NCI-H69 (cell line): ENCODE results near the gene SLFN12L.
"Not testable (repeated sequence)": the region's sequence is repeated elsewhere in the genome, so short reads cannot be mapped to it uniquely, and the experiment has no call there.

Experiments
- DNase-seq: peaks from one replicate; lab custom pipeline; 2025; lab: John Stamatoyannopoulos, UW

The SLFN12L gene

GRCh38 chr17:35542990-35543389 lies 5.5 kb upstream of the SLFN12L start:
- no peak for DNase-seq

- DNase-seq: no peak
Observed at GRCh38 chr17:35541434-35541833, 4.0 kb upstream of the SLFN12L start.

GRCh38 chr17:35540589-35541404 lies 3.3 kb upstream of the SLFN12L start:
- DNase-seq: no peak

- DNase-seq: no peak
Observed at GRCh38 chr17:35539659-35540026, 2.2 kb upstream of the SLFN12L start.

- DNase-seq: no peak
Observed at GRCh38 chr17:35536664-35537171, 760 bp downstream of the SLFN12L start.

- not testable (repeated sequence) for DNase-seq
Observed at GRCh38 chr17:35535406-35535805, 2.1 kb downstream of the SLFN12L start.

- no peak for DNase-seq
Observed at GRCh38 chr17:35534576-35535093, 2.8 kb downstream of the SLFN12L start.

- DNase-seq: no peak
Observed at GRCh38 chr17:35531160-35531559, 6.3 kb downstream of the SLFN12L start.

GRCh38 chr17:35529866-35530265 lies 7.6 kb downstream of the SLFN12L start:
- no peak for DNase-seq

- DNase-seq: not testable (repeated sequence)
Observed at GRCh38 chr17:35529326-35529725, 8.2 kb downstream of the SLFN12L start.

- DNase-seq: no peak
Observed at GRCh38 chr17:35523296-35523695, 14.2 kb downstream of the SLFN12L start.

- not testable (repeated sequence) for DNase-seq
Observed at GRCh38 chr17:35521654-35522256, 15.7 kb downstream of the SLFN12L start.

GRCh38 chr17:35521150-35521549 lies 16.3 kb downstream of the SLFN12L start:
- DNase-seq: no peak

- DNase-seq: no peak
Observed at GRCh38 chr17:35519906-35520442, 17.5 kb downstream of the SLFN12L start.

- DNase-seq: no peak
Observed at GRCh38 chr17:35519439-35519838, 18.0 kb downstream of the SLFN12L start.

- DNase-seq: not testable (repeated sequence)
Observed at GRCh38 chr17:35518431-35518830, 19.0 kb downstream of the SLFN12L start.

GRCh38 chr17:35515027-35515426 lies 22.5 kb downstream of the SLFN12L start:
- DNase-seq: no peak

- peak; percentile 5 for DNase-seq
Observed at GRCh38 chr17:35514564-35514963, 22.9 kb downstream of the SLFN12L start.

GRCh38 chr17:35510052-35510451 lies 27.4 kb downstream of the SLFN12L start:
- no peak for DNase-seq

GRCh38 chr17:35507714-35508113 lies 29.8 kb downstream of the SLFN12L start:
- DNase-seq: not testable (repeated sequence)

- no peak for DNase-seq
Observed at GRCh38 chr17:35499548-35499947, 37.9 kb downstream of the SLFN12L start.

- DNase-seq: no peak
Observed at GRCh38 chr17:35498448-35499178, 38.9 kb downstream of the SLFN12L start.
